ENCODE results near the gene ZNF892. TPM values are rescaled to one million over a fixed set of nuclear protein-coding genes. Genes with fewer than 3 reads are reported as not detected.

Gene ZNF892
- total RNA-seq, 2 experiments from 2014 or later = 2.9 to 3.3 TPM

Other genes with a start within 250 kb of the ZNF892 start
- 10 to 100 TPM; 54.0 to 59.2 TPM for gene MAL, start 181.8 kb upstream of the ZNF892 start, total RNA-seq
- 10 to 100 TPM; 93.0 to 96.1 TPM for gene MRPS5, start 85.7 kb upstream of the ZNF892 start, total RNA-seq
- gene ZNF514, start 47.7 kb upstream of the ZNF892 start, total RNA-seq = 10 to 100 TPM; 14.0 to 15.6 TPM
- gene ZNF2, start 41.7 kb upstream of the ZNF892 start, total RNA-seq = 1 to 10 TPM; 5.7 to 6.5 TPM
- 1 to 10 TPM in 1 of 2 experiments, under 1 TPM in 1; 0.47 to 1.2 TPM for gene PROM2, start 66.9 kb downstream of the ZNF892 start, total RNA-seq
- gene KCNIP3, start 89.8 kb downstream of the ZNF892 start, total RNA-seq = not detected
- 10 to 100 TPM; 40.8 to 44.0 TPM for gene FAHD2A, start 195.2 kb downstream of the ZNF892 start, total RNA-seq

All from activated CD8-positive, alpha-beta T cell treated with anti-CD3 and anti-CD28 coated beads for 36 hours (primary cell).